ENCODE measurements around the gene SIL1.

DNA sequence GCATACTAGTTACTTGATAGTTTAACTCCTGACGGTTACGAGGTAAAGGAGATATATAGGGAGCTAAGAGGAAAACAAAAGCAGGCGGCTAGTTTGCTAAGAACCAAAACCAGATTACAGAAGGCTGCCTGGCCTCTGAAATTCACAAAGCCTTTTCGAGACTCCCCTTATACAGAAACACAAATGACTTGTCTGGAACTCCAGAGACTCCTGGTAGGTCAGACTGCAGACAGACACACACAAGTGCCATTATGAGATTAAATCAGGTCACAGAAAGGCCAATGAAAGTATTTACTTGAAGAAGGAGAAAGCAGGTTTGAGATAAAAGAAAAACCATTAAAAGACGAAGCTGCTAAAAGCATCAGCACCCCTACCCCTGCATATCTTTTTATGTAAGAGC lies 180.5 kb downstream of the SIL1 start:
- TF ChIP-seq EZH2 (IDR thresholded peaks at IDR 0.05; ENCODE audit: insufficient read depth, poor library complexity, severe bottlenecking) = no peak
- TF ChIP-seq EZH2phosphoT487 (IDR thresholded peaks at IDR 0.05; ENCODE audit: insufficient read depth, low read depth) = no peak
